Lower leg skin (tissue), 4 donors: ENCODE measurements around the gene BTG4. TPM values are rescaled to one million over a fixed set of nuclear protein-coding genes. Genes with fewer than 3 reads are reported as not detected.

ENCODE experiments used
- DNase-seq, 2 donors: peaks; one replicate each; pipeline ENCODE4 v3.0.0-alpha.2; 2019; ENCODE audit warnings: low spot score in 2 of 2
- H3K4me3 ChIP-seq: fragments of 200-600 bp; sonication (generic); 2 replicates; pipeline ENCODE4 v1.5.1; 2017; ENCODE audit warnings: mild to moderate bottlenecking, low read depth; ENCODE audit not compliant: poor library complexity, severe bottlenecking
- CTCF ChIP-seq, 3 donors: fragments of 450-650 bp; IDR thresholded peaks; one replicate each; pipeline ENCODE4 v1.5.1; 2016; ENCODE audit warnings: antibody characterized with exemption in 3 of 3, mild to moderate bottlenecking in 3 of 3, moderate library complexity in 2 of 3
- POLR2A ChIP-seq, 2 donors: fragments of 450-650 bp; IDR thresholded peaks; one replicate each; pipeline ENCODE4 v1.6.1; 2016 to 2017; ENCODE audit warnings: antibody characterized with exemption in 2 of 2, mild to moderate bottlenecking in 1 of 2, moderate library complexity in 1 of 2
- WGBS, 2 donors: methylation state at CpG; one replicate each; pipeline ENCODE4 v1.1.5; 2018; 5-methylcytosine and 5-hydroxymethylcytosine counted together
- intact Hi-C: fragments of 100-400 bp; cut with DNase I; formaldehyde crosslinking; loops from one replicate; pipeline ENCODE4 v1.15.0; 2023; ENCODE audit warnings: low total_unique reads
- total RNA-seq, 4 donors: library from RNA; depleted of rRNA; stranded (reverse); fragments of >200 nt; gene quantifications; one replicate each; pipeline ENCODE4 v1.1.0, GENCODE V29; 2016

The BTG4 gene
- total RNA-seq, 4 donors from 2014 or later = not detected

- DNase-seq = no peak
- 86 to 90% methylated on average over 12 of the region's 12 CpGs for WGBS, 2 donors
- H3K4me3 ChIP-seq = no peak overlapping the region
- no peak for TF ChIP-seq POLR2A (IDR thresholded peaks at IDR 0.05)
- no peak for TF ChIP-seq CTCF (IDR thresholded peaks at IDR 0.05)
- intact Hi-C loops = no loop called here
These were observed 61.5 kb downstream of the BTG4 start for GRCh38 chr11:111450480-111451320.

GRCh38 chr11:111449696-111450479 is 62.3 kb downstream of the BTG4 start:
- 89 to 93% methylated on average over 4 of the region's 4 CpGs for WGBS, 2 donors
- intact Hi-C loops = no loop called here
- no peak overlapping the region for H3K4me3 ChIP-seq
- DNase-seq = peak in 1 of 2 donors; percentile 74
- TF ChIP-seq CTCF (IDR thresholded peaks at IDR 0.05) (no peak), POLR2A (IDR thresholded peaks at IDR 0.05) (no peak)

GRCh38 chr11:111448831-111449557 is 63.2 kb downstream of the BTG4 start:
- no peak overlapping the region for H3K4me3 ChIP-seq
- intact Hi-C loops = no loop called here

GRCh38 chr11:111448414-111448813 is 63.8 kb downstream of the BTG4 start:
- TF ChIP-seq POLR2A (IDR thresholded peaks at IDR 0.05) (no peak), CTCF (IDR thresholded peaks at IDR 0.05) (no peak)
- intact Hi-C loops = no loop called here
- 77 to 83% methylated on average over 8 of the region's 8 CpGs for WGBS, 2 donors
- no peak overlapping the region for H3K4me3 ChIP-seq
- DNase-seq = peak in 1 of 2 donors; percentile 72

More at GRCh38 chr11:111448831-111449557, 63.2 kb downstream of the BTG4 start:
- WGBS, 2 donors = 60 to 64% methylated on average over 11 of the region's 11 CpGs
- peak in 1 of 2 donors; percentile 76 for DNase-seq
- no peak for TF ChIP-seq POLR2A (IDR thresholded peaks at IDR 0.05)
- no peak for TF ChIP-seq CTCF (IDR thresholded peaks at IDR 0.05)

- DNase-seq = peak in 1 of 2 donors; percentile 73
- intact Hi-C loops = no loop called here
- no peak for TF ChIP-seq POLR2A (IDR thresholded peaks at IDR 0.05)
- TF ChIP-seq CTCF (IDR thresholded peaks at IDR 0.05) = no peak
- WGBS, 2 donors = 97 to 99% methylated on average over 5 of the region's 5 CpGs
- no peak overlapping the region for H3K4me3 ChIP-seq
These were observed 64.3 kb downstream of the BTG4 start for GRCh38 chr11:111447931-111448330.
